Measurements from ENCODE around the gene ZCCHC24.

The ZCCHC24 gene

GRCh38 chr10:79433324-79434222 is 11.9 kb downstream of the ZCCHC24 start:
- no peak overlapping the region for H3K4me3 ChIP-seq (ENCODE audit: low read depth, low read length)
- DNase-seq (ENCODE audit: low read depth) = no peak
- no peak for TF ChIP-seq CTCF (IDR thresholded peaks at IDR 0.05; ENCODE audit: low read depth, low read length, missing control alignments)

DNA sequence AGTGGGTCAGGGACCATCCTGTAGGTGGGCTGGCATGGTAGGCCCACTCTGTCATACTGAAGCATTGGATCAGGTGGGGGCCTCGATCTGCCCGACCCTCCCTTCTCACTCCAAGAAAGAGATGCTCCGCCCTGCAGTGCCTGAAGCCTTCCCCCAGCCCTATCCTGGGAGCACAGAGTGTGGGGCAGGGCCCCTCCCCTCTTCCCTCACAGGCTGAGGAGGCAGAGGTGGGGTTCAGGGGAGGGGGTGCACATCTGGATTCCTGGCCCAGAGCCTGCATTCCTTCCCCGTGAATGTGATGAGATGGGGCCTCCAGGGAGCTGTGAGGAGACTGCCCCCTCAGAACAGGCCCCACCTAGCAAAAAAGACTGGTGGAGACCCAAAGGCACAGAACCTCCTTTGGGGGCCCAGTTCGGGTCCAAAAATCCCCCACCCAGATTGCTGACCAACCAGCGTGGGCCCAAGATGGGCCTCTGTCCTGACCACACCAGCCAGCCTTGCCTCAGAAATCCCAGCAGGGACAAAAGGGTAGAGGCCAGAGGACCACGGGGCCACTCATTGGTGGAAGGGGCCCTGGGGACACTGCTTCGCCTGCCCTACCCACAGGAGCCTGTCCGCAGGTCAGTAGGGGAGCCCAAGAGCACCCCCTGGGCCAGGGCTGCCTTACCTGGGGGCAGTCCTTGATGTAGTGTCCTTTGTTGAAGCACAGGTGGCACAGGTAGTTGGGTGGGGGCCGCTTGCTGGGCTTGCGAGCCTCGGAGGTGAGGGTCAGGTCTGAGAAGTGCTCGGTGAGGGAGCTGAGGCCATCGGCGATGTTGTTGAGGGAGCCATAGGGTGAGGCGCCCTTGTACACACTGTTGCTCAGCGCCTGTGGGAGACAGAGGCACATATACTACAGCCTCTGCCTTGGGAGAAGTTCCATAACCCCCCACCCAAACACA is 13.3 kb downstream of the ZCCHC24 start:
- no peak for DNase-seq (ENCODE audit: low read depth)
- H3K4me3 ChIP-seq (ENCODE audit: low read depth, low read length) = no peak overlapping the region
- no peak for TF ChIP-seq CTCF (IDR thresholded peaks at IDR 0.05; ENCODE audit: low read depth, low read length, missing control alignments)

GRCh38 chr10:79431428-79431827 is 14.0 kb downstream of the ZCCHC24 start:
- no peak for DNase-seq (ENCODE audit: low read depth)
- TF ChIP-seq CTCF (IDR thresholded peaks at IDR 0.05; ENCODE audit: low read depth, low read length, missing control alignments) = no peak
- H3K4me3 ChIP-seq (ENCODE audit: low read depth, low read length) = no peak overlapping the region

DNA sequence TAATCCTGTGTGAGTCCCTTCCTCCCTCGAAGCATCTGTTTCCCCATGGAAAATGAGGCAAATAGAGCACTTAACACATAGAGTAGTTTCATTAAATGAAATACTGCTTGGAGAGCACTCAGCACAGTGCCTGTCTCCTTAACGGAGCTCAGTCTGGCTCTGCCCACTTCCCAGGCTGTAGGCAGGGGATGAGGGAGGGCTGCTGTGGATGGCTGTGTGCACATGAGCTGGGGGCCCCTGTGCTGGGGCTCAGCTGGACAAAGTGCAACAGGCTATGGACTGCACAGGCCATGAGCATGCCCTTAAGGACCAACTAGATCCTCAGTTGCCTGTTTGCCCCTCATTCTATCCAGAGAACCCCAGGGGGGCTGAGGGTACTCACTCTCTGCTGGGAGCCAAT is 14.5 kb downstream of the ZCCHC24 start:
- no peak for TF ChIP-seq CTCF (IDR thresholded peaks at IDR 0.05; ENCODE audit: low read depth, low read length, missing control alignments)
- no peak overlapping the region for H3K4me3 ChIP-seq (ENCODE audit: low read depth, low read length)
- no peak for DNase-seq (ENCODE audit: low read depth)

DNA sequence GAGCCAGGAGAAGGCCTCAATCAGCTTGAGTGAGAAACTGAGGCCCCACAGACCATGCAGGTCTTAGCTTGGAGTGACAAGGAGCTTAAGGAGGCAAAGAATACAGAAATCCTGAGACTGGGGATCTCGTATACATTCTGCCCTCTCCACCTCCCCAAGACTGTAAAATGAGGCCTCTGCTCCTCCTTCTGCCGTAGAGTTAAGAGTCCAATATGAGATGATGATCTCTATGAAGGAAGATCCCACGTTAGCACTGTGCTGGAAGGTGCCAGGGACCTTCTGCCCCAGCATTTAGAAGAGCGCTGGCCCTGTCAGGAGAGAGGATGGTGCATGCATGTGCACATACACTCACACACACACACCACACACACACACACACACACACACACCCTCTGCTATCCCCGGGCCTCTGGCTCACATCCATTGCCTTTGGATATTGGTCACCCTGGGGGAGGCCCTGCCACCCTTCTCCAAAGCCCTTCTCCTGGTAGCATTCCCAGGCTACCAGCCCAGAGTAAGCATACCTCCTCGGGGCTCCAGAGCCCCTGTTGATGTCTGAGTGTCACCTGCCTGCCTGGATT is 15.0 kb downstream of the ZCCHC24 start:
- H3K4me3 ChIP-seq (ENCODE audit: low read depth, low read length) = no peak overlapping the region
- no peak for DNase-seq (ENCODE audit: low read depth)
- TF ChIP-seq CTCF (IDR thresholded peaks at IDR 0.05; ENCODE audit: low read depth, low read length, missing control alignments) = no peak

GRCh38 chr10:79429751-79430150 is 15.7 kb downstream of the ZCCHC24 start:
- no peak for DNase-seq (ENCODE audit: low read depth)
- no peak overlapping the region for H3K4me3 ChIP-seq (ENCODE audit: low read depth, low read length)
- TF ChIP-seq CTCF (IDR thresholded peaks at IDR 0.05; ENCODE audit: low read depth, low read length, missing control alignments) = no peak
